ENCODE data around the gene TPCN2. TPM values are rescaled to one million over a fixed set of nuclear protein-coding genes. Genes with fewer than 3 reads are reported as not detected.

The TPCN2 gene
- total and polyA plus RNA-seq, 2 of the 8 experiments (the other 6 are each of a cell fraction or from before 2014, with no cell fraction given): 9.7 to 18.6 TPM

DNA sequence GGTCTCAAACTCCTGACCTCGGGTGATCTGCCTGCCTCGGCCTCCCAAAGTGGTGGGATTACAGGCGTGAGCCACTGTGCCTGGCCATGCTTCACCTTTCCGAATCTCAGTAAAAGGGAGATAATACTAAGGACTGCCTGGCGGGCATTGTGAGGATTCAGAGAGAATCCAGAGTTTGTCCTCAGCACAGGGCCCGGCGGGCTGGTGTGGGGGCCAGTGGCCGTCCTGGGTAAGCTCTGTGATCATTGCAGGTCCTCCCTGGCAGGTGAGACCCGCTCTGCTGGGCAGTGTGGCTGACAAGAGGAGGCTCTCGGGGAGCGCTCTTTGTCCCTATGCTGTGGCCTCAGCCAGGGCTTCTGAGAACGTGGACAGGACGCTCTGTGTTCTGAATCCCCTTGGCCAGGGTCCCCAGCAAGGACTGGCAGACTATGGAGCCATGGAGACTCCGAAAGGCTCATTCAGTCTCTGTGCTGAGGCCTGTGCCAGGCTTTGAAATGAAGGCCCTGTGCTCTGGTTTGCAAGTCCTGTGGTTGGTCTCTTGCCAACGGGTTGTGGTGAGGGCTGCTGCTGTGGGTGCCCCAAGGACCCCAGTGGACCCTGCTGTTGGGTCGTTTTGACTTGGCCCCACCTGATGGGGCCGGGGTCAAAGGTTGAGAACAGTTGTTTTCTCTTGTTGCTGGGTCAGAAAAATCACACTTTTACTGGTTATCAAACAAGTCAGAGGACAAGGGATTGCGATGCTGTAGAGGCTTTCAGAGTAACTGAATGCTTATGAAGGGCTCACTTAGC is 2.1 kb downstream of the TPCN2 start (continued):
- TF ChIP-seq, protein P1, sequence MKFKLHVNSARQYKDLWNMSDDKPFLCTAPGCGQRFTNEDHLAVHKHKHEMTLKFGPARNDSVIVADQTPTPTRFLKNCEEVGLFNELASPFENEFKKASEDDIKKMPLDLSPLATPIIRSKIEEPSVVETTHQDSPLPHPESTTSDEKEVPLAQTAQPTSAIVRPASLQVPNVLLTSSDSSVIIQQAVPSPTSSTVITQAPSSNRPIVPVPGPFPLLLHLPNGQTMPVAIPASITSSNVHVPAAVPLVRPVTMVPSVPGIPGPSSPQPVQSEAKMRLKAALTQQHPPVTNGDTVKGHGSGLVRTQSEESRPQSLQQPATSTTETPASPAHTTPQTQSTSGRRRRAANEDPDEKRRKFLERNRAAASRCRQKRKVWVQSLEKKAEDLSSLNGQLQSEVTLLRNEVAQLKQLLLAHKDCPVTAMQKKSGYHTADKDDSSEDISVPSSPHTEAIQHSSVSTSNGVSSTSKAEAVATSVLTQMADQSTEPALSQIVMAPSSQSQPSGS (IDR thresholded peaks at IDR 0.05; ENCODE audit: low read length): no peak
